ENCODE data around the gene IGSF3. TPM values are rescaled to one million over a fixed set of nuclear protein-coding genes. Genes with fewer than 3 reads are reported as not detected.

Gene IGSF3
- total and polyA plus RNA-seq, 2 experiments from 2014 or later, result 8.8 to 34.0 TPM

- WGBS (ENCODE audit: low lambda C conversion rate, missing lambda C conversion rate), result 97% methylated on average over 1 of the region's 1 CpG
- Histone ChIP-seq H3K9me3 (ENCODE audit: low read depth) (no peaks in the 10 kb centered on the region), H3K27ac (no peak overlapping the region), H3K4me2 (no peak overlapping the region), H2AFZ (no peak overlapping the region), H4K20me1 (ENCODE audit: insufficient read depth, poor library complexity, severe bottlenecking) (no peaks in the 10 kb centered on the region), H3K4me3 (no peak overlapping the region), H3K4me1 (ENCODE audit: insufficient read depth) (no peaks in the 10 kb centered on the region), H3K27me3 (no peaks in the 10 kb centered on the region), H3K79me2 (no peaks in the 10 kb centered on the region), H3K9me2 (replicated peaks; ENCODE audit: insufficient read depth) (no peaks in the 10 kb centered on the region), H3K36me3 (replicated peaks; ENCODE audit: insufficient read depth, low read depth) (no peaks in the 10 kb centered on the region)
- TF ChIP-seq EZH2phosphoT487 (IDR thresholded peaks at IDR 0.05; ENCODE audit: low read depth, severe bottlenecking, unreplicated experiment), result no peak
- no peak for TF ChIP-seq CTCF (IDR thresholded peaks at IDR 0.05; ENCODE audit: poor library complexity)
- TF ChIP-seq EZH2 (IDR thresholded peaks at IDR 0.05; ENCODE audit: borderline replicate concordance), result no peak
- DNase-seq (ENCODE audit: low spot score), result no peak
These were observed 89.0 kb downstream of the IGSF3 start for GRCh38 chr1:116578581-116578980.

- no peaks in the 10 kb centered on the region for H3K4me1 ChIP-seq (ENCODE audit: insufficient read depth)
- no peaks in the 10 kb centered on the region for H3K27me3 ChIP-seq
- no peak overlapping the region for H3K4me2 ChIP-seq
- H3K9me2 ChIP-seq (replicated peaks; ENCODE audit: insufficient read depth), result no peaks in the 10 kb centered on the region
- H3K79me2 ChIP-seq, result no peaks in the 10 kb centered on the region
- no peak for DNase-seq (ENCODE audit: low spot score)
- H3K36me3 ChIP-seq (replicated peaks; ENCODE audit: insufficient read depth, low read depth), result no peaks in the 10 kb centered on the region
- H2AFZ ChIP-seq, result no peak overlapping the region
- WGBS (ENCODE audit: low lambda C conversion rate, missing lambda C conversion rate), result 90% methylated on average over 5 of the region's 5 CpGs
- no peaks in the 10 kb centered on the region for H3K9me3 ChIP-seq (ENCODE audit: low read depth)
- TF ChIP-seq CTCF (IDR thresholded peaks at IDR 0.05; ENCODE audit: poor library complexity) (no peak), EZH2phosphoT487 (IDR thresholded peaks at IDR 0.05; ENCODE audit: low read depth, severe bottlenecking, unreplicated experiment) (no peak), EZH2 (IDR thresholded peaks at IDR 0.05; ENCODE audit: borderline replicate concordance) (no peak)
- H3K4me3 ChIP-seq, result no peak overlapping the region
- no peaks in the 10 kb centered on the region for H4K20me1 ChIP-seq (ENCODE audit: insufficient read depth, poor library complexity, severe bottlenecking)
- no peak overlapping the region for H3K27ac ChIP-seq
These were observed 89.7 kb downstream of the IGSF3 start for GRCh38 chr1:116577759-116578314.

- Histone ChIP-seq H4K20me1 (ENCODE audit: insufficient read depth, poor library complexity, severe bottlenecking) (no peaks in the 10 kb centered on the region), H3K9me3 (ENCODE audit: low read depth) (no peaks in the 10 kb centered on the region), H3K9me2 (replicated peaks; ENCODE audit: insufficient read depth) (no peaks in the 10 kb centered on the region), H3K4me2 (no peak overlapping the region), H2AFZ (no peak overlapping the region), H3K27ac (no peak overlapping the region), H3K27me3 (no peaks in the 10 kb centered on the region), H3K79me2 (no peaks in the 10 kb centered on the region), H3K36me3 (replicated peaks; ENCODE audit: insufficient read depth, low read depth) (no peaks in the 10 kb centered on the region), H3K4me3 (no peak overlapping the region), H3K4me1 (ENCODE audit: insufficient read depth) (peaks cover 10% of the 10 kb centered on the region)
- peak; percentile 80 for DNase-seq (ENCODE audit: low spot score)
- WGBS (ENCODE audit: low lambda C conversion rate, missing lambda C conversion rate), result 29% methylated on average over 11 of the region's 11 CpGs
- peak; percentile 91 for TF ChIP-seq CTCF (IDR thresholded peaks at IDR 0.05; ENCODE audit: poor library complexity)
- TF ChIP-seq EZH2 (IDR thresholded peaks at IDR 0.05; ENCODE audit: borderline replicate concordance), result no peak
These were observed 92.8 kb downstream of the IGSF3 start for GRCh38 chr1:116574581-116575291.
